Measurements from ENCODE around the gene FOLR2.
A peak's percentile ranks its signal among the peaks of the same experiment; 100 is the strongest.

The FOLR2 gene

GRCh38 chr11:72223615-72224563, 7.3 kb downstream of the FOLR2 start:
- peak overlapping the region; percentile 88 for H3K27ac ChIP-seq (ENCODE audit: low read depth, low read length, poor library complexity, severe bottlenecking)
- peak overlapping the region; percentile 92 for H3K4me2 ChIP-seq (ENCODE audit: low read length)
- no peaks in the 10 kb centered on the region for H3K27me3 ChIP-seq (ENCODE audit: insufficient read depth, low read length)
- H2AFZ ChIP-seq (ENCODE audit: low read length), result 0 out of 2 replicates have a peak overlapping the region, but pooled peaks have one; percentile 30
- H3F3A ChIP-seq (ENCODE audit: insufficient read depth, low read length), result no peaks in the 10 kb centered on the region
- no peaks in the 10 kb centered on the region for H3K9me3 ChIP-seq (ENCODE audit: low read length)
- peaks cover 52% of the 10 kb centered on the region for H3K4me1 ChIP-seq (ENCODE audit: insufficient read depth, low read length, severe bottlenecking)
- no peaks in the 10 kb centered on the region for H3K79me2 ChIP-seq (ENCODE audit: insufficient read depth, low read length)
- no peaks in the 10 kb centered on the region for H3K9me2 ChIP-seq (ENCODE audit: low read depth, low read length)
- peak overlapping the region; percentile 90 for H3K4me3 ChIP-seq (ENCODE audit: low read depth, low read length, poor library complexity, severe bottlenecking)
- H3K36me3 ChIP-seq (ENCODE audit: insufficient read depth, low read length), result peaks cover 10% of the 10 kb centered on the region; the same call in 1 of the 2 replicates
- no peaks in the 10 kb centered on the region for H4K20me1 ChIP-seq (ENCODE audit: insufficient read depth, low read length)
- H3K9ac ChIP-seq (ENCODE audit: low read length), result peak overlapping the region; percentile 93
- TF ChIP-seq EZH2 (IDR thresholded peaks at IDR 0.05; ENCODE audit: borderline replicate concordance, low read length), result no peak
- TF ChIP-seq, protein P1, sequence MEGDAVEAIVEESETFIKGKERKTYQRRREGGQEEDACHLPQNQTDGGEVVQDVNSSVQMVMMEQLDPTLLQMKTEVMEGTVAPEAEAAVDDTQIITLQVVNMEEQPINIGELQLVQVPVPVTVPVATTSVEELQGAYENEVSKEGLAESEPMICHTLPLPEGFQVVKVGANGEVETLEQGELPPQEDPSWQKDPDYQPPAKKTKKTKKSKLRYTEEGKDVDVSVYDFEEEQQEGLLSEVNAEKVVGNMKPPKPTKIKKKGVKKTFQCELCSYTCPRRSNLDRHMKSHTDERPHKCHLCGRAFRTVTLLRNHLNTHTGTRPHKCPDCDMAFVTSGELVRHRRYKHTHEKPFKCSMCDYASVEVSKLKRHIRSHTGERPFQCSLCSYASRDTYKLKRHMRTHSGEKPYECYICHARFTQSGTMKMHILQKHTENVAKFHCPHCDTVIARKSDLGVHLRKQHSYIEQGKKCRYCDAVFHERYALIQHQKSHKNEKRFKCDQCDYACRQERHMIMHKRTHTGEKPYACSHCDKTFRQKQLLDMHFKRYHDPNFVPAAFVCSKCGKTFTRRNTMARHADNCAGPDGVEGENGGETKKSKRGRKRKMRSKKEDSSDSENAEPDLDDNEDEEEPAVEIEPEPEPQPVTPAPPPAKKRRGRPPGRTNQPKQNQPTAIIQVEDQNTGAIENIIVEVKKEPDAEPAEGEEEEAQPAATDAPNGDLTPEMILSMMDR (IDR thresholded peaks at IDR 0.05; ENCODE audit: low read length), result no peak

DNA sequence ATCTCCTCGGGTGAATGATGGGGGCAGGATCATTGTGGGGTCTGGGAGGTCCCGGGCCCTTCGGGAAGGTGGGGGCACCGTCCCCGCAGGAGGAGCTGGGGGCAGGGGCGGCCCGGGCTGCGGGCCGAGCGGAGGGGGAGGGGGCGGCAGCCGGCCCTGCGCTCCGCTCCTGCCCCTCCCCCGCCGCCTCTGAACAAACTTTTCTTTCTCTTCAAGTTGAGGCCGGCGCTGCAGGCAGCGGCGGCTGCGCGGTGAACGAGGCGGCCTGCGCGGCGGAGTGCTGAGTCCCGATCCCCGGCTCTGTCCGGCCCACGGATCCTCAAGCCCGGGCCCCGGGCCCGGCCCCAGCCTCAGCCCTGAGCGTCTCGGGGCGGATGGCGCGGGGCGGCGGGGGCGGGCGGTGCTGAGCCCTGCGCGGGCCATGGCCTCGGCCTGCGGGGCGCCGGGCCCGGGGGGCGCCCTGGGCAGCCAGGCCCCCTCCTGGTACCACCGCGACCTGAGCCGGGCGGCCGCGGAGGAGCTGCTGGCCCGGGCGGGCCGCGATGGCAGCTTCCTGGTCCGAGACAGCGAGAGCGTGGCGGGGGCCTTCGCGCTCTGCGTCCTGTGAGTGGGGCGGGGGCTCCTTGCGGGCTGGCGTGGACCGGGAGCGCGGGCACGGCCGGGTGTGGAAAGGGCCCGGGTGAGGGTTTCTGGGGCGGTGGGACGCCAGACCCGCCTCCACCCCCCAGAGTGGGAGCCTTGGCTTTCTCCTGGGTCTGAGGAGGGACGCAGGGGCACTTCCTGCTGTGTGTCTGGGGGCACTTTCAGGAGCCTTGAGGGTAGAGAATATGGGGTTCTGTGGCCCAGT, 8.2 kb downstream of the FOLR2 start, which contains the start of gene INPPL1:
INPPL1 (plus strand) TSS at position 204 of the 847 bp plus-strand sequence; CDS start at position 422, 218 bp downstream.
- H3K36me3 ChIP-seq (ENCODE audit: insufficient read depth, low read length), result peaks cover 19% of the 10 kb centered on the region; the same call in 1 of the 2 replicates
- no peaks in the 10 kb centered on the region for H4K20me1 ChIP-seq (ENCODE audit: insufficient read depth, low read length)
- peak within 1 kb of the TSS; percentile 93 for H3K9ac ChIP-seq (ENCODE audit: low read length)
- H3K9me3 ChIP-seq (ENCODE audit: low read length), result no peaks in the 10 kb centered on the region
- no peaks in the 10 kb centered on the region for H3K27me3 ChIP-seq (ENCODE audit: insufficient read depth, low read length)
- no peaks in the 10 kb centered on the region for H3K79me2 ChIP-seq (ENCODE audit: insufficient read depth, low read length)
- no peaks in the 10 kb centered on the region for H3F3A ChIP-seq (ENCODE audit: insufficient read depth, low read length)
- H3K4me1 ChIP-seq (ENCODE audit: insufficient read depth, low read length, severe bottlenecking), result peaks cover 52% of the 10 kb centered on the region
- peak within 1 kb of the TSS; percentile 88 for H3K27ac ChIP-seq (ENCODE audit: low read depth, low read length, poor library complexity, severe bottlenecking)
- H2AFZ ChIP-seq (ENCODE audit: low read length), result 0 out of 2 replicates have a peak within 1 kb of the TSS, but pooled peaks have one; percentile 30
- TF ChIP-seq, protein P1 (IDR thresholded peaks at IDR 0.05; ENCODE audit: low read length), result no peak
- TF ChIP-seq EZH2 (IDR thresholded peaks at IDR 0.05; ENCODE audit: borderline replicate concordance, low read length), result no peak
- no peaks in the 10 kb centered on the region for H3K9me2 ChIP-seq (ENCODE audit: low read depth, low read length)
- H3K4me3 ChIP-seq (ENCODE audit: low read depth, low read length, poor library complexity, severe bottlenecking), result peak within 1 kb of the TSS; percentile 90
- peak within 1 kb of the TSS; percentile 92 for H3K4me2 ChIP-seq (ENCODE audit: low read length)

GRCh38 chr11:72225411-72225951, 8.9 kb downstream of the FOLR2 start:
- H3K4me2 ChIP-seq (ENCODE audit: low read length), result peak overlapping the region; percentile 92
- no peaks in the 10 kb centered on the region for H3K79me2 ChIP-seq (ENCODE audit: insufficient read depth, low read length)
- H3F3A ChIP-seq (ENCODE audit: insufficient read depth, low read length), result no peaks in the 10 kb centered on the region
- H3K9me2 ChIP-seq (ENCODE audit: low read depth, low read length), result no peaks in the 10 kb centered on the region
- peak overlapping the region; percentile 88 for H3K27ac ChIP-seq (ENCODE audit: low read depth, low read length, poor library complexity, severe bottlenecking)
- no peaks in the 10 kb centered on the region for H3K27me3 ChIP-seq (ENCODE audit: insufficient read depth, low read length)
- peak overlapping the region; percentile 93 for H3K9ac ChIP-seq (ENCODE audit: low read length)
- TF ChIP-seq EZH2 (IDR thresholded peaks at IDR 0.05; ENCODE audit: borderline replicate concordance, low read length), result no peak
- TF ChIP-seq, protein P1 (IDR thresholded peaks at IDR 0.05; ENCODE audit: low read length), result no peak
- H3K4me3 ChIP-seq (ENCODE audit: low read depth, low read length, poor library complexity, severe bottlenecking), result peak overlapping the region; percentile 90
- H4K20me1 ChIP-seq (ENCODE audit: insufficient read depth, low read length), result no peaks in the 10 kb centered on the region
- H3K9me3 ChIP-seq (ENCODE audit: low read length), result no peaks in the 10 kb centered on the region
- peaks cover 52% of the 10 kb centered on the region for H3K4me1 ChIP-seq (ENCODE audit: insufficient read depth, low read length, severe bottlenecking)
- H3K36me3 ChIP-seq (ENCODE audit: insufficient read depth, low read length), result peaks cover 26% of the 10 kb centered on the region; the same call in 1 of the 2 replicates
- H2AFZ ChIP-seq (ENCODE audit: low read length), result no peak overlapping the region

All from OCI-LY1 (cell line).